GM12875 (cell line): Measurements from ENCODE around the gene PRPF19.

ENCODE experiments used
- H3K4me3 ChIP-seq: one replicate; pipeline ENCODE4 v1.5.1; 2011; ENCODE audit warnings: low read depth, low read length, control low read depth
- CTCF ChIP-seq: IDR thresholded peaks from 2 replicates; pipeline ENCODE4 v1.5.1; 2011; ENCODE audit warnings: low read depth, mild to moderate bottlenecking, control low read depth, inconsistent platforms, low read length, moderate library complexity, borderline replicate concordance; ENCODE audit not compliant: insufficient read depth

The PRPF19 gene

GRCh38 chr11:60944490-60945294, 38.3 kb upstream of the PRPF19 start:
- peak; percentile 46 for TF ChIP-seq CTCF
- no peak overlapping the region for H3K4me3 ChIP-seq

- TF ChIP-seq CTCF = no peak
These were observed 36.7 kb upstream of the PRPF19 start for GRCh38 chr11:60942970-60943565.

DNA sequence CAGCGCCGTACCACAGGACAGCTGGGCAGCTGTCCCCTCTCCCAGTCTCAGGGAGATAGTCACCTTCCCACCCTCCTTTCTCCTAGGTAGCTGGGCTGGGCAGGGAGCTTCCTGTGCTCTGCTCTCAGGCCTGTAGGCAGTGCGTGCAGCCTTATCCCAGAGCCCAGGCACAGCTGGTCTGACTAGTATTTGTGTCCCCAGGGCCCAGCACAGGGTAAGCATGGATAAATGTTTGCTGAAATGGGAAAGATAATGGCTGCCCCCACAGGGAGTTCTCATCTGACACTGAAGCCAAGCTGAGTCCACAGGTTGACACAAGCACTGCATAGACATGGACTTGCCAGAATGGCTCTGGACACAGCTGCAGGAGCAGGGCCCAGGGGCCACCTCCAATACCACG, 35.8 kb upstream of the PRPF19 start:
- H3K4me3 ChIP-seq = no peak overlapping the region
- no peak for TF ChIP-seq CTCF

More at GRCh38 chr11:60942970-60943565, 36.7 kb upstream of the PRPF19 start:
- H3K4me3 ChIP-seq = no peak overlapping the region

GRCh38 chr11:60941371-60942119, 35.2 kb upstream of the PRPF19 start:
- no peak overlapping the region for H3K4me3 ChIP-seq

GRCh38 chr11:60939855-60940254, 33.5 kb upstream of the PRPF19 start:
- TF ChIP-seq CTCF = no peak
- H3K4me3 ChIP-seq = no peak overlapping the region

More at GRCh38 chr11:60941371-60942119, 35.2 kb upstream of the PRPF19 start:
- no peak for TF ChIP-seq CTCF

DNA sequence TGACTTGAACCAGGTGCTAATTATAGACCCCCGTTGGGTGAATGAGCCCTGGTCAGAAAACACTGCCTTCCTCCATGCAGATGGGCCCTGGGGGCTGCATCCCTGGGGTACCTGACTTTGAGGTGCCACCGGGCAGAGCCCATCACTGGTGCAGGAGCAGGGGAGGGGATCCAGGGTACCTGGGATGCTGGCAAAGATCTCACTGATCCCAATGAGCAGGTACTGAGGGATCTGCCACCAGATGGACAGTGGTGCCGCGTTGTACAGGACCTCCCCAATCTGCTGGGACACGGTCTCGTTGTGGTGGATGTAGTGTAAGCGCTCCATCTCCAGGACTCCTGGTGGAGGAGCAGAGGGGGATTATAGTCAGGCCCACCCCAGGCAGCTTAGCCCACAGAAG, 32.9 kb upstream of the PRPF19 start:
- no peak overlapping the region for H3K4me3 ChIP-seq
- TF ChIP-seq CTCF = no peak

DNA sequence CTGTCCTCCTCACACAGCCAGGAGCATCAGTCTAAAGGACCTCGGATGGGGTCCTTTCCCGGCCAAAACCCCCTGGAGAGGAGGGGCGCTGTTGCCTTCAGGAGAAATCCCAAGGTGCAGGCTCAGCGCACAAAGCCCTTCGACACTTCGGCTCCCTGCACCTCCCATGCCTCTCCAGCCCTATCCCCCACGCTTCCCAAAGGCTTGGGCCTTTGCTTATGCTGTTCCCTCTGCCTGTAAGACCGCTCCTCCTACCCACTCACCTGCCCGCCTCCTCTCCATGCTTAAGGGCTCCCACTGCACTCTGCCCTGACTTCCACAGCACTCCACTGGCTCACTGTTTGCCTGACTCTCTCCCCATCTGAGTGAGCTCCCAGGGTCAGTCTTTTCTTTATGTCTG, 32.1 kb upstream of the PRPF19 start:
- H3K4me3 ChIP-seq = no peak overlapping the region
- no peak for TF ChIP-seq CTCF
